ENCODE data around the gene NPAS1. TPM values are rescaled to one million over a fixed set of nuclear protein-coding genes. Genes with fewer than 3 reads are reported as not detected.

NPAS1 gene
- total and polyA plus RNA-seq, 2 experiments from 2014 or later = 5.6 to 9.8 TPM

GRCh38 chr19:47093841-47094240, 74.2 kb downstream of the NPAS1 start (continued):
- no peak for TF ChIP-seq REST (IDR thresholded peaks at IDR 0.05; ENCODE audit: unreplicated experiment)
- no peak for TF ChIP-seq CREB1 (CRISPR knock-in tag; IDR thresholded peaks at IDR 0.05; ENCODE audit: low read depth)
- TF ChIP-seq ZNF114 (CRISPR knock-in tag; IDR thresholded peaks at IDR 0.05) = no peak
- TF ChIP-seq NANOG (IDR thresholded peaks at IDR 0.05; ENCODE audit: borderline replicate concordance) = no peak
- TF ChIP-seq EZH2 (IDR thresholded peaks at IDR 0.05; ENCODE audit: low read depth, unreplicated experiment) = no peak
- no peak for TF ChIP-seq ETS1 (IDR thresholded peaks at IDR 0.05)
- no peak for TF ChIP-seq EZH2phosphoT487 (IDR thresholded peaks at IDR 0.05; ENCODE audit: unreplicated experiment)

- Histone ChIP-seq H3K27ac (ENCODE audit: low read depth) (peak overlapping the region; percentile 85), H2AFZ (no peak overlapping the region), H3K4me1 (ENCODE audit: insufficient read depth) (peaks cover 30% of the 10 kb centered on the region), H3K79me2 (replicated peaks; ENCODE audit: insufficient read depth) (peaks cover 81% of the 10 kb centered on the region), H3K9me2 (ENCODE audit: insufficient read depth) (no peaks in the 10 kb centered on the region), H3K27me3 (ENCODE audit: insufficient read depth) (no peaks in the 10 kb centered on the region), H3K4me2 (no peak overlapping the region), H3K4me3 (no peak overlapping the region), H3K36me3 (ENCODE audit: insufficient read depth) (peaks cover 11% of the 10 kb centered on the region), H3F3A (replicated peaks; ENCODE audit: low read depth) (peaks cover 28% of the 10 kb centered on the region), H4K20me1 (replicated peaks; ENCODE audit: insufficient read depth) (peaks cover 39% of the 10 kb centered on the region)
- peaks cover 7% of the 10 kb centered on the region for H3K27me3 Mint-ChIP-seq (ENCODE audit: insufficient read depth, low read depth, poor library complexity)
- peaks cover 58% of the 10 kb centered on the region for H3K36me3 Mint-ChIP-seq (ENCODE audit: low read depth)
- peak overlapping the region; percentile 68 for H3K27ac Mint-ChIP-seq
- H3K9me3 Mint-ChIP-seq = no peaks in the 10 kb centered on the region
- ATAC-seq (no peak; the same call in 2 of the 3 replicates), DNase-seq (ENCODE audit: low spot score) (no peak)
- H3K4me1 Mint-ChIP-seq = peaks cover 47% of the 10 kb centered on the region
- H3K4me3 Mint-ChIP-seq = no peak overlapping the region; the same call in 2 of the 3 replicates
- TF ChIP-seq EZH2phosphoT487 (IDR thresholded peaks at IDR 0.05; ENCODE audit: unreplicated experiment) (no peak), JUNB (IDR thresholded peaks at IDR 0.05; ENCODE audit: unreplicated experiment) (no peak), STAT1 (IDR thresholded peaks at IDR 0.05; ENCODE audit: unreplicated experiment) (no peak), NANOG (IDR thresholded peaks at IDR 0.05; ENCODE audit: borderline replicate concordance) (no peak), ZNF114 (CRISPR knock-in tag; IDR thresholded peaks at IDR 0.05) (no peak), ZNF462 (CRISPR knock-in tag; IDR thresholded peaks at IDR 0.05) (no peak), CREB1 (CRISPR knock-in tag; IDR thresholded peaks at IDR 0.05; ENCODE audit: low read depth) (no peak), ETS1 (IDR thresholded peaks at IDR 0.05) (no peak), EZH2 (IDR thresholded peaks at IDR 0.05; ENCODE audit: low read depth, unreplicated experiment) (no peak)
These were observed 75.2 kb downstream of the NPAS1 start for GRCh38 chr19:47094557-47095475.

All from GM23338 (cell line).